NCI-H82 treated with DMSO at 0.1 percent for 48 hours (cell line): ENCODE measurements around the gene MSTN.
A peak's percentile ranks its signal among the peaks of the same experiment; 100 is the strongest.
"Not testable (repeated sequence)": the region's sequence is repeated elsewhere in the genome, so short reads cannot be mapped to it uniquely, and the experiment has no call there.

ENCODE experiments used
- DNase-seq: peaks from one replicate; lab custom pipeline; 2025; ENCODE audit not compliant: unreplicated experiment; lab: John Stamatoyannopoulos, UW

MSTN gene

GRCh38 chr2:190065839-190066238 is 3.3 kb upstream of the MSTN start:
- DNase-seq, result no peak

DNA sequence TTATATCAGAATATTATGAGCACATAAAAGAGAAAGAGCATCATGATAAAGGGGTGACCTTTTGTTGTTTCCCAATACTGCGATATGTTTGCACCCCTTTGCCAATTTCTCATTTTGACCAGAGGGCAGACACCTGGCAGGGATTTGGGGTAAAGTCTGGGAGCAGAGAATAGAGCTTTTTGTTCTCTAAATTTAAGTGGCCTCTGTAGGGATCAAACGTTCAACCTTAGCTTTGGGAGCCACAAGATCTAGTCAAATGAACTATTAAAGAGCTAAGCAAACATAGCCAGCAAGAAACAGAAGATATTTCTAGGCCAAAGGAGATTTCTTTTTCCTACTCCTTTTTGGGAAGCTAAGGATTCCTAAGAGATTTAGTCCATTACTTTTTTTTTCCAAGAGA is 1.1 kb upstream of the MSTN start:
- DNase-seq, result no peak

- no peak for DNase-seq
Measured at GRCh38 chr2:190062053-190062452, 476 bp downstream of the MSTN start.

GRCh38 chr2:190060626-190061025 is 1.9 kb downstream of the MSTN start:
- DNase-seq, result no peak

DNA sequence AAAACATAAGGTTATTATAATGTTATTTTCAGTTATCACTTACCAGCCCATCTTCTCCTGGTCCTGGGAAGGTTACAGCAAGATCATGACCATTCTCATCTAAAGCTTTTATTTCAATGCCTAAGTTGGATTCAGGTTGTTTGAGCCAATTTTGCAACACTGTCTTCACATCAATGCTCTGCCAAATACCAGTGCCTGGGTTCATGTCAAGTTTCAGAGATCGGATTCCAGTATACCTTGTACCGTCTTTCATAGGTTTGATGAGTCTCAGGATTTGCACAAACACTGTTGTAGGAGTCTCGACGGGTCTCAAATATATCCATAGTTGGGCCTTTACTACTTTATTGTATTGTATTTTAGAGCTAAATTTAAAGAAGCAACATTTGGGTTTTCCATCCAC is 2.5 kb downstream of the MSTN start:
- DNase-seq, result no peak

DNA sequence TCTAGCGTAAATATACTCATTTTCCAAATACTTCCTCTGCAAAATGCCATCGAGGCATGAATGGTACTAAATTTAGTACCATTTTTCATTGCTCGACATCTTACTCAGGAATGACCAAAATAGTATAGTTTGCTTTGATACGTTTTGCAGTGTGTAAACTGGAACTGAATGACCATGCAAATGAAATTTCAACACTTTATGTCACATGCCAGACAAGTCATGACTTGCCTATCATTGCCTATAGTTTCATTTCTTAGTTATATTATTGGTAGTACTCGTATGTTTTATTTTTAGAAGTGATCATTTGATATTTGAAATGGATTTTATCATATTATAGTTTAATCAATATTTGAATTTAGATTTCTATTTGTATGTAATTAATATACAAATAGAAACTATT is 9.1 kb downstream of the MSTN start:
- DNase-seq, result no peak

GRCh38 chr2:190052307-190052706 is 10.2 kb downstream of the MSTN start:
- DNase-seq, result no peak

DNA sequence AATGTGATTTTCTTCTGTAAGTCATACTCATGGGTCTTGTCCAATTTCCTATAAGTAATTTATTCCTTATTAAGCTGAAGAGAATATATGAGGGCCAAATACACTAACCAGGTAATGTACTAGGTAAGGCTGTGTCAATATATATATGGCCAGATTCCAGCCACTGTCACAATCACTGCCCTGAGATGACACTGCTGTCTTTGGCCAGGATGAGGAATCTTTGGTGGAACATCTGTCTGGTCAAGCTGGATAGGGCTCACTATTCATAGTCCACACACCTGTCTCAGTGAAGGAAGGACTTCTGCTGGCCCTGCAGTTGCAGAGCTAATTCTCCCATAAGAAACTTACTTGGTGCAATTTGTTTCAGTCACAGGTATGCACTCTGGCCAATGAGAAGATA is 11.3 kb downstream of the MSTN start:
- DNase-seq, result no peak

DNA sequence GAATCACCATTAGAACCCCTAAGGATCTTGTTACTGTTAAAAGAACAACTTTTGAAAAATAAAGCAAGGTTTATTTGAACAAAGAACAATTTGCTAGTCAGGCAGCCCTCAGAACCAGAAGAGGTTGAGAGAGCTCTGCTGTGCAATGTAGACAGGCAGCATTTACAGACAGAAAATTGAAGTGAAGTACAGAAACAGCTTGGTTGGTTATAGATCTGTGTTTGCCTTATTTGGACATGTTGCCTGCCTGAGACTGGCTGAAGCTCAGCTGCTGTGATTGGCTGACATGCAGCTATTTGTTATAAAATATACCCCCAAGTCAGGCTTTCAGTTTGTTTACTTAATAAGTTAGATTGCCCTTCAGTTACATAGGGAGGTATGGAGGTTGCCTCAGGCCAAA is 12.5 kb downstream of the MSTN start:
- no peak for DNase-seq

GRCh38 chr2:190044866-190045265 is 17.7 kb downstream of the MSTN start:
- DNase-seq, result no peak

GRCh38 chr2:190043441-190043840 is 19.1 kb downstream of the MSTN start:
- DNase-seq, result no peak

GRCh38 chr2:190036071-190036470 is 26.5 kb downstream of the MSTN start:
- no peak for DNase-seq

DNA sequence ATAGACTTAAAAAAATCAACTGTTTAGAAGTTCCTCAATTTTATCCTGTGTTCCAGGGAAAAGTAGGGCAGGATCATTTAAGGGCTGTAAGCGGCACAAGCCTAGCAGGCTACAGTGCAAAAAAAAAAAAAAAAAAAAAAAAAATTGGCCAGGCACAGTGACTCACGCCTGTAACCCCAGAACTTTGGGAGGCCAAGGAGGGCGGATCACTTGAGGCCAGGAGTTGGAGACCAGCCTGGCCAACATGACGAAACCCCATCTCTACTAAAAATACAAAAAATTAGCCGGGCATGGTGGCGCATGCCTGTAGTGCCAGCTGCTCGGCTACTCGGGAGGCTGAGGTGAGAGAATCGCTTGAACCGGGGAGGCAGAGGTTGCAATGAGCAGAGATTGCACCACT is 28.1 kb downstream of the MSTN start:
- not testable (repeated sequence) for DNase-seq

GRCh38 chr2:190031969-190032618 is 30.4 kb downstream of the MSTN start:
- DNase-seq, result no peak

DNA sequence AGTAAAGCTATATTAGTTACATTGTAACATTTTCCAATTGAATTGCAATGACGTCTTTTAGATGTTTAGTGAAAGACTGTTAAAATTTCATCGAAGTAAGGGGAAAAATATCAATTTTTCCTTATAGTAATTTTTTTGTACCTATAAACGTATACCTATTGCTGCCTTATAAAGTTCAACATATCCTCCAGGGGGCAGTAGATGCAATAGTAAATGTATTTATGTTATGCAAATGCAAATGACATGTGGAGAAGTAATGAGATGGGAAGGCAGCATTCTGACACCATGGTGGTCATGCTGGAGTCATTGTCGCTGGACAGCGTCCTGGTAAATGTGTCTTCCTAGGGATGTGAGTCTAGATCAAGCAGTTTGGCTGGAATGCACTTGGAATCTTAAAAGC is 38.7 kb downstream of the MSTN start:
- peak; percentile 18 for DNase-seq

- no peak for DNase-seq
Measured at GRCh38 chr2:190020720-190021119, 41.8 kb downstream of the MSTN start.

DNA sequence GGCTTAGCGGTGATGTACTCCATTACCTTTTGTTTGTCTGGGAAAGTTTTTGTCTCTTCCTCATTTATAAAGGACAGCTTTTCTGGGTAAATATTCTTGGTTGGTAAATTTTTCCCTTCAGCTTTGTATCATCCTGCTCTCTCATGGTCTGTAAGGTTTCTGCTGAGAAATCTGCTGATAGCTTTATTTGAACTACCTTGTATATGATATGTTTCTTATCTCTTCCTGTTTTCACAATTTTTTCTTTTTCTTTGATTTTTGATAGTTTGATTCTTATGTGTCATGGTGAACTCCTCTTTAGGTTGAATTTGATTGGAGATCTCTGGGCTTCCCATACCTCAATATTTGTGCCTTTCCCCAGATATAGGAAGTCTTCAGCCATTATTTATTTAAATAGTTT is 44.7 kb downstream of the MSTN start:
- DNase-seq, result no peak

- not testable (repeated sequence) for DNase-seq
Measured at GRCh38 chr2:190015969-190016368, 46.6 kb downstream of the MSTN start.
